Right cardiac atrium (tissue), 5 donors: Measurements from ENCODE around the gene COG2. TPM values are rescaled to one million over a fixed set of nuclear protein-coding genes. Genes with fewer than 3 reads are reported as not detected.

Experiments
- ATAC-seq, 2 donors: fragments of 200-7000 bp; cut with Tn5 transposase; one replicate each; pipeline versions ENCODE4 v1.8.0 to v1.9.1; 2020; ENCODE audit warnings: moderate library complexity in 2 of 2, mild to moderate bottlenecking in 1 of 2
- DNase-seq, 3 donors: peaks; one replicate each; pipeline ENCODE4 v3.0.0-alpha.2; 2020
- H3K27ac ChIP-seq: one replicate; pipeline ENCODE4 v1.5.1; 2013; ENCODE audit warnings: mild to moderate bottlenecking, low read length, control low read depth, moderate library complexity
- H3K27me3 ChIP-seq: one replicate; pipeline ENCODE4 v1.6.1; 2013; ENCODE audit not compliant: control insufficient read depth, insufficient read depth
- H3K4me1 ChIP-seq: one replicate; pipeline ENCODE4 v1.6.1; 2013; ENCODE audit warnings: low read length; ENCODE audit not compliant: control insufficient read depth, insufficient read depth
- H3K4me3 ChIP-seq: one replicate; pipeline ENCODE4 v1.5.1; 2013; ENCODE audit warnings: low read length, control low read depth
- H3K9me3 ChIP-seq: one replicate; pipeline ENCODE4 v1.6.1; 2013; ENCODE audit warnings: low read length; ENCODE audit not compliant: control insufficient read depth
- WGBS: extraction: QIAGEN DNeasy Blood & Tissue Kit; methylation state at CpG from one replicate; pipeline ENCODE4 v1.1.7; 2013; 5-methylcytosine and 5-hydroxymethylcytosine counted together
- intact Hi-C, 4 donors: fragments of 100-400 bp; cut with DNase I; formaldehyde crosslinking; loops; one replicate each; pipeline versions ENCODE4 v1.11.0 to v1.14.0; 2022 to 2023
- polyA plus RNA-seq: library from polyadenylated mRNA; stranded (reverse); fragments of 200-250 nt; gene quantifications from one replicate; pipeline ENCODE4 v1.2.3, GENCODE V29; 2013
- total RNA-seq, 4 donors: library from RNA; stranded (reverse); fragmentation: NEBNext Ultra II Directional; extraction: Animal tissue kit (Norgen Biotek cat#: 25700); gene quantifications; one replicate each; pipeline ENCODE4 v1.2.1, GENCODE V29; 2021
- donor health status: healthy with polysubstance abuse.
- donor health status: DM: no; HTN: yes; CAD: no.
- donor health status: DM: no; HTN: no; CAD: no.
- donor health status: DM: no; HTN: yes; CAD: no; lungs with severe emphysema.
- donor health status: DM: yes; HTN: yes; CAD: no.

Gene COG2
- total and polyA plus RNA-seq, 5 donors = 19.4 to 43.9 (median 39.2) TPM

GRCh38 chr1:230610589-230610988 lies 31.7 kb upstream of the COG2 start:
- Histone ChIP-seq H3K27ac (no peak overlapping the region), H3K4me3 (no peak overlapping the region), H3K9me3 (no peaks in the 10 kb centered on the region), H3K27me3 (no peaks in the 10 kb centered on the region), H3K4me1 (no peaks in the 10 kb centered on the region)
- 78% methylated on average over 1 of the region's 1 CpG for WGBS
- ATAC-seq (no peak), DNase-seq (no peak)
- intact Hi-C loops = no loop called here

GRCh38 chr1:230611128-230611877 lies 31.0 kb upstream of the COG2 start:
- Histone ChIP-seq H3K4me3 (no peak overlapping the region), H3K9me3 (no peaks in the 10 kb centered on the region), H3K27me3 (no peaks in the 10 kb centered on the region), H3K4me1 (no peaks in the 10 kb centered on the region), H3K27ac (no peak overlapping the region)
- WGBS = 57% methylated on average over 7 of the region's 7 CpGs
- DNase-seq (no peak), ATAC-seq (no peak)
- intact Hi-C loops = no loop called here

- no peak for ATAC-seq
- no peak for DNase-seq
- no peaks in the 10 kb centered on the region for H3K27me3 ChIP-seq
- H3K9me3 ChIP-seq = no peaks in the 10 kb centered on the region
- 31% methylated on average over 1 of the region's 1 CpG for WGBS
- no peak overlapping the region for H3K27ac ChIP-seq
- intact Hi-C loops = no loop called here
- no peaks in the 10 kb centered on the region for H3K4me1 ChIP-seq
- H3K4me3 ChIP-seq = no peak overlapping the region
Observed at GRCh38 chr1:230611878-230612235, 30.4 kb upstream of the COG2 start.

- DNase-seq (no peak), ATAC-seq (no peak)
- 74% methylated on average over 1 of the region's 1 CpG for WGBS
- Histone ChIP-seq H3K4me3 (no peak overlapping the region), H3K27me3 (no peaks in the 10 kb centered on the region), H3K27ac (no peak overlapping the region), H3K4me1 (no peaks in the 10 kb centered on the region), H3K9me3 (no peaks in the 10 kb centered on the region)
- intact Hi-C loops = no loop called here
Observed at GRCh38 chr1:230612651-230613050, 29.6 kb upstream of the COG2 start.

GRCh38 chr1:230614121-230614520 lies 28.2 kb upstream of the COG2 start:
- intact Hi-C loops = no loop called here
- no peaks in the 10 kb centered on the region for H3K9me3 ChIP-seq
- no peak overlapping the region for H3K27ac ChIP-seq
- H3K4me3 ChIP-seq = no peak overlapping the region
- H3K27me3 ChIP-seq = no peaks in the 10 kb centered on the region
- DNase-seq (no peak), ATAC-seq (no peak)
- 90% methylated on average over 3 of the region's 3 CpGs for WGBS
- no peaks in the 10 kb centered on the region for H3K4me1 ChIP-seq

GRCh38 chr1:230618537-230618936 lies 23.7 kb upstream of the COG2 start:
- no peaks in the 10 kb centered on the region for H3K27me3 ChIP-seq
- ATAC-seq (no peak), DNase-seq (no peak)
- H3K4me1 ChIP-seq = no peaks in the 10 kb centered on the region
- H3K9me3 ChIP-seq = no peaks in the 10 kb centered on the region
- 79% methylated on average over 2 of the region's 2 CpGs for WGBS
- intact Hi-C loops = no loop called here
- no peak overlapping the region for H3K4me3 ChIP-seq
- H3K27ac ChIP-seq = no peak overlapping the region

GRCh38 chr1:230620649-230621323 lies 21.5 kb upstream of the COG2 start:
- no peak overlapping the region for H3K27ac ChIP-seq
- ATAC-seq (no peak), DNase-seq (no peak)
- intact Hi-C loops = no loop called here
- WGBS = 92% methylated on average over 3 of the region's 3 CpGs
- H3K4me1 ChIP-seq = no peaks in the 10 kb centered on the region
- H3K9me3 ChIP-seq = no peaks in the 10 kb centered on the region
- H3K4me3 ChIP-seq = no peak overlapping the region
- no peaks in the 10 kb centered on the region for H3K27me3 ChIP-seq

GRCh38 chr1:230621324-230622030 lies 20.8 kb upstream of the COG2 start:
- WGBS = 63% methylated on average over 7 of the region's 7 CpGs
- intact Hi-C loops = no loop called here
- Histone ChIP-seq H3K27ac (no peak overlapping the region), H3K9me3 (no peaks in the 10 kb centered on the region), H3K27me3 (no peaks in the 10 kb centered on the region), H3K4me1 (no peaks in the 10 kb centered on the region), H3K4me3 (no peak overlapping the region)
- no peak for DNase-seq
- ATAC-seq = no peak

GRCh38 chr1:230622151-230622550 lies 20.1 kb upstream of the COG2 start:
- ATAC-seq = no peak
- no peak for DNase-seq
- H3K9me3 ChIP-seq = no peaks in the 10 kb centered on the region
- H3K27me3 ChIP-seq = no peaks in the 10 kb centered on the region
- intact Hi-C loops = no loop called here
- no peak overlapping the region for H3K4me3 ChIP-seq
- 60% methylated on average over 4 of the region's 4 CpGs for WGBS
- H3K27ac ChIP-seq = no peak overlapping the region
- no peaks in the 10 kb centered on the region for H3K4me1 ChIP-seq

GRCh38 chr1:230624097-230624713 lies 18.1 kb upstream of the COG2 start:
- DNase-seq (no peak), ATAC-seq (no peak)
- Histone ChIP-seq H3K4me1 (no peaks in the 10 kb centered on the region), H3K27me3 (no peaks in the 10 kb centered on the region), H3K9me3 (no peaks in the 10 kb centered on the region), H3K27ac (no peak overlapping the region), H3K4me3 (no peak overlapping the region)
- intact Hi-C loops = no loop called here
- WGBS = 94% methylated on average over 19 of the region's 19 CpGs

- intact Hi-C loops = no loop called here
- Histone ChIP-seq H3K4me3 (no peak overlapping the region), H3K4me1 (no peaks in the 10 kb centered on the region), H3K27ac (no peak overlapping the region), H3K27me3 (no peaks in the 10 kb centered on the region), H3K9me3 (no peaks in the 10 kb centered on the region)
- ATAC-seq (no peak), DNase-seq (no peak)
- 69% methylated on average over 2 of the region's 2 CpGs for WGBS
Observed at GRCh38 chr1:230626232-230626631, 16.0 kb upstream of the COG2 start.
